AG10803 (cell line): ENCODE measurements around the gene STAT4.

ENCODE experiments used
- DNase-seq: peaks from one replicate; pipeline ENCODE4 v3.0.0; 2010; ENCODE audit warnings: low read depth
- H3K4me3 ChIP-seq: 2 replicates; pipeline ENCODE4 v1.5.1; 2011; ENCODE audit warnings: mild to moderate bottlenecking, low read length, control low read depth
- CTCF ChIP-seq: conservative IDR thresholded peaks from 2 replicates; pipeline ENCODE4 v1.5.1; 2011; ENCODE audit warnings: mild to moderate bottlenecking, low read length, control low read depth, inconsistent platforms

STAT4 gene

GRCh38 chr2:191049728-191050639, 100.8 kb downstream of the STAT4 start:
- TF ChIP-seq CTCF, result no peak
- H3K4me3 ChIP-seq, result no peak overlapping the region
- DNase-seq, result peak; percentile 98

GRCh38 chr2:191048073-191048472, 102.7 kb downstream of the STAT4 start:
- no peak overlapping the region for H3K4me3 ChIP-seq
- TF ChIP-seq CTCF, result no peak
- DNase-seq, result peak; percentile 36

- TF ChIP-seq CTCF, result no peak
- DNase-seq, result peak; percentile 60
- H3K4me3 ChIP-seq, result no peak overlapping the region
Measured at GRCh38 chr2:191045141-191045540, 105.7 kb downstream of the STAT4 start.

- no peak for DNase-seq
- TF ChIP-seq CTCF, result no peak
- H3K4me3 ChIP-seq, result no peak overlapping the region
Measured at GRCh38 chr2:191043438-191043837, 107.4 kb downstream of the STAT4 start.

- DNase-seq, result peak; percentile 33
- no peak overlapping the region for H3K4me3 ChIP-seq
- TF ChIP-seq CTCF, result no peak
Measured at GRCh38 chr2:191041418-191042161, 109.2 kb downstream of the STAT4 start.

- DNase-seq, result no peak
- no peak for TF ChIP-seq CTCF
- no peak overlapping the region for H3K4me3 ChIP-seq
Measured at GRCh38 chr2:191039616-191040015, 111.2 kb downstream of the STAT4 start.
